GM23248 (cell line): ENCODE measurements around the gene DUOX2.
"Not testable (repeated sequence)": the region's sequence is repeated elsewhere in the genome, so short reads cannot be mapped to it uniquely, and the experiment has no call there.

Source experiments
- EZH2 ChIP-seq: fragments of 200-600 bp; sonication (generic); IDR thresholded peaks from 2 replicates; pipeline ENCODE4 v1.6.1; 2018; ENCODE audit warnings: antibody characterized with exemption, mild to moderate bottlenecking; ENCODE audit not compliant: insufficient read depth, poor library complexity, severe bottlenecking
- EZH2phosphoT487 ChIP-seq: fragments of 200-600 bp; sonication (generic); IDR thresholded peaks from 2 replicates; pipeline ENCODE4 v1.6.1; 2018; ENCODE audit warnings: antibody characterized with exemption, moderate library complexity, mild to moderate bottlenecking, low read depth; ENCODE audit not compliant: insufficient read depth

GRCh38 chr15:45073602-45074001 is 40.4 kb downstream of the DUOX2 start:
- TF ChIP-seq EZH2phosphoT487, EZH2: not testable (repeated sequence)
